Caco-2 (cell line): ENCODE results near the gene METTL15. TPM values are rescaled to one million over a fixed set of nuclear protein-coding genes. Genes with fewer than 3 reads are reported as not detected.
"Not testable (repeated sequence)": the region's sequence is repeated elsewhere in the genome, so short reads cannot be mapped to it uniquely, and the experiment has no call there.

Experiments used
- BruUV-seq: library from RNA; stranded (reverse); fragments of 400-500 nt; replicated peaks from 2 replicates; lab custom pipeline; 2021; lab: Mats Ljungman, UMichigan
- CTCF ChIA-PET: fragments of 300-600 bp; sonication (Branson Sonifier 250); formaldehyde crosslinking; loops from one replicate; lab custom pipeline; 2022; ENCODE audit warnings: antibody characterized with exemption; lab: Charles Lee
- POLR2A ChIA-PET: fragments of 300-600 bp; sonication (Branson Sonifier 250); formaldehyde crosslinking; loops from one replicate; lab custom pipeline; 2022; ENCODE audit warnings: antibody characterized with exemption; lab: Charles Lee
- DNase-seq, 2 experiments: peaks; one replicate each; pipeline versions ENCODE4 v3.0.0 to v3.0.0-alpha.2; 2020 to 2022
- H3K27me3 ChIP-seq: replicated peaks from 2 replicates; pipeline ENCODE4 v1.6.0; 2011; ENCODE audit warnings: low read length; ENCODE audit not compliant: control insufficient read depth, insufficient read depth
- H3K36me3 ChIP-seq: 2 replicates; pipeline ENCODE4 v1.5.1; 2011; ENCODE audit warnings: low read length; ENCODE audit not compliant: control insufficient read depth, insufficient read depth
- H3K4me1 ChIP-seq: fragments of 250-450 bp; sonication (Bioruptor Pico); 2 replicates; pipeline ENCODE4 v1.5.1; 2020; ENCODE audit warnings: mild to moderate bottlenecking
- H3K4me3 ChIP-seq: 2 replicates; pipeline ENCODE4 v1.5.1; 2011; ENCODE audit warnings: low read depth, mild to moderate bottlenecking, control low read depth, low read length
- H3K9me3 ChIP-seq: fragments of 250-450 bp; sonication (Bioruptor Pico); 2 replicates; pipeline ENCODE4 v1.5.1; 2020; ENCODE audit warnings: mild to moderate bottlenecking, moderate library complexity
- H3K27ac Mint-ChIP-seq: one replicate; pipeline ENCODE4 v1.8.0; 2022; ENCODE audit warnings: mixed read lengths; ENCODE audit not compliant: unreplicated experiment
- H3K27me3 Mint-ChIP-seq: one replicate; pipeline ENCODE4 v1.8.0; 2022; ENCODE audit warnings: mixed read lengths; ENCODE audit not compliant: insufficient read depth, unreplicated experiment
- H3K36me3 Mint-ChIP-seq: one replicate; pipeline ENCODE4 v1.8.0; 2022; ENCODE audit warnings: mild to moderate bottlenecking, mixed read lengths; ENCODE audit not compliant: insufficient read depth, unreplicated experiment
- H3K4me1 Mint-ChIP-seq: one replicate; pipeline ENCODE4 v1.8.0; 2022; ENCODE audit warnings: low read depth, mixed read lengths; ENCODE audit not compliant: unreplicated experiment
- H3K4me3 Mint-ChIP-seq: one replicate; pipeline ENCODE4 v1.8.0; 2022; ENCODE audit warnings: mild to moderate bottlenecking, moderate library complexity, mixed read lengths; ENCODE audit not compliant: unreplicated experiment
- H3K9me3 Mint-ChIP-seq: one replicate; pipeline ENCODE4 v1.8.0; 2022; ENCODE audit warnings: mixed read lengths; ENCODE audit not compliant: unreplicated experiment
- CTCF ChIP-seq, 2 experiments: fragments of 200-600 bp in 1 of 2; IDR thresholded peaks; 1 replicate in 1 of 2; 2 replicates in 1 of 2; pipeline versions ENCODE4 v1.5.1 to v1.8.0; 2011 to 2022; ENCODE audit warnings: antibody characterized with exemption in 1 of 2, control low read depth in 1 of 2, inconsistent platforms in 1 of 2, low read depth in 1 of 2, low read length in 1 of 2, mild to moderate bottlenecking in 1 of 2, moderate library complexity in 1 of 2; ENCODE audit not compliant: insufficient read depth in 1 of 2, severe bottlenecking in 1 of 2, unreplicated experiment in 1 of 2
- intact Hi-C: fragments of 100-400 bp; cut with micrococcal nuclease; formaldehyde crosslinking; loops from one replicate; pipeline ENCODE4 v1.10.0; 2022; ENCODE audit not compliant: unreplicated experiment
- total RNA-seq: library from RNA; stranded (reverse); gene quantifications from 2 replicates; pipeline ENCODE4 v1.2.3, GENCODE V29; 2022

The METTL15 gene
- total RNA-seq, 1 experiment from 2014 or later: 14.4 TPM

GRCh38 chr11:28132548-28132947 is 24.4 kb downstream of the METTL15 start:
- Histone ChIP-seq H3K4me1 (no peaks in the 10 kb centered on the region), H3K9me3 (peaks cover 12% of the 10 kb centered on the region), H3K36me3 (peaks cover 4% of the 10 kb centered on the region), H3K4me3 (no peak overlapping the region), H3K27me3 (no peaks in the 10 kb centered on the region)
- ChIA-PET CTCF (no interaction called here), POLR2A (no interaction called here)
- TF ChIP-seq CTCF (IDR thresholded peaks at IDR 0.05; ENCODE audit: insufficient read depth in 1 of 2, low read depth in 1 of 2, low read length in 1 of 2, severe bottlenecking in 1 of 2, unreplicated experiment in 1 of 2): no peak
- no peak for DNase-seq
- Mint-ChIP-seq H3K4me1 (no peaks in the 10 kb centered on the region), H3K36me3 (no peaks in the 10 kb centered on the region), H3K4me3 (no peak overlapping the region), H3K27me3 (no peaks in the 10 kb centered on the region), H3K27ac (no peak overlapping the region), H3K9me3 (peaks cover 9% of the 10 kb centered on the region)
- BruUV-seq: no TSS peak
- intact Hi-C loops: no loop called here

- no peaks in the 10 kb centered on the region for H3K4me1 ChIP-seq
- no peaks in the 10 kb centered on the region for H3K27me3 ChIP-seq
- Mint-ChIP-seq H3K27ac (no peak overlapping the region), H3K36me3 (peaks cover 5% of the 10 kb centered on the region), H3K4me1 (no peaks in the 10 kb centered on the region), H3K9me3 (peaks cover 9% of the 10 kb centered on the region), H3K27me3 (no peaks in the 10 kb centered on the region), H3K4me3 (no peak overlapping the region)
- TF ChIP-seq CTCF (IDR thresholded peaks at IDR 0.05; ENCODE audit: insufficient read depth in 1 of 2, low read depth in 1 of 2, low read length in 1 of 2, severe bottlenecking in 1 of 2, unreplicated experiment in 1 of 2): no peak
- DNase-seq: no peak
- intact Hi-C loops: no loop called here
- ChIA-PET CTCF (no interaction called here), POLR2A (no interaction called here)
- peaks cover 4% of the 10 kb centered on the region for H3K36me3 ChIP-seq
- BruUV-seq: no TSS peak
- H3K4me3 ChIP-seq: no peak overlapping the region
- H3K9me3 ChIP-seq: peaks cover 18% of the 10 kb centered on the region
These were observed 25.0 kb downstream of the METTL15 start for GRCh38 chr11:28133146-28133545.

GRCh38 chr11:28136157-28136556 is 28.0 kb downstream of the METTL15 start:
- intact Hi-C loops, H3K36me3 ChIP-seq: not testable (repeated sequence)

GRCh38 chr11:28137366-28137765 is 29.2 kb downstream of the METTL15 start:
- no peak for DNase-seq
- no TSS peak for BruUV-seq
- POLR2A ChIA-PET: no interaction called here
- no peak overlapping the region for H3K4me3 Mint-ChIP-seq
- intact Hi-C loops: no loop called here
- no peaks in the 10 kb centered on the region for H3K4me1 ChIP-seq
- H3K27me3 ChIP-seq: no peaks in the 10 kb centered on the region
- TF ChIP-seq CTCF (IDR thresholded peaks at IDR 0.05; ENCODE audit: insufficient read depth in 1 of 2, low read depth in 1 of 2, low read length in 1 of 2, severe bottlenecking in 1 of 2, unreplicated experiment in 1 of 2): no peak
- H3K27ac Mint-ChIP-seq: no peak overlapping the region
- H3K4me3 ChIP-seq: no peak overlapping the region
- no peaks in the 10 kb centered on the region for H3K4me1 Mint-ChIP-seq
- H3K36me3 Mint-ChIP-seq: peaks cover 32% of the 10 kb centered on the region
- peaks cover 26% of the 10 kb centered on the region for H3K9me3 ChIP-seq
- H3K27me3 Mint-ChIP-seq: no peaks in the 10 kb centered on the region
- CTCF ChIA-PET: no interaction called here
- peaks cover 4% of the 10 kb centered on the region for H3K36me3 ChIP-seq
- peaks cover 42% of the 10 kb centered on the region for H3K9me3 Mint-ChIP-seq

More at GRCh38 chr11:28136157-28136556, 28.0 kb downstream of the METTL15 start:
- DNase-seq, H3K4me1 ChIP-seq, H3K27ac Mint-ChIP-seq, BruUV-seq, POLR2A ChIA-PET, CTCF ChIA-PET, H3K4me3 ChIP-seq, H3K4me3 Mint-ChIP-seq, H3K27me3 ChIP-seq, H3K27me3 Mint-ChIP-seq, H3K4me1 Mint-ChIP-seq: not testable (repeated sequence)
- Mint-ChIP-seq H3K36me3 (peaks cover 25% of the 10 kb centered on the region), H3K9me3 (peaks cover 30% of the 10 kb centered on the region)
- H3K9me3 ChIP-seq: peaks cover 26% of the 10 kb centered on the region
